Measurements from ENCODE around the gene IMMP2L.

DNA sequence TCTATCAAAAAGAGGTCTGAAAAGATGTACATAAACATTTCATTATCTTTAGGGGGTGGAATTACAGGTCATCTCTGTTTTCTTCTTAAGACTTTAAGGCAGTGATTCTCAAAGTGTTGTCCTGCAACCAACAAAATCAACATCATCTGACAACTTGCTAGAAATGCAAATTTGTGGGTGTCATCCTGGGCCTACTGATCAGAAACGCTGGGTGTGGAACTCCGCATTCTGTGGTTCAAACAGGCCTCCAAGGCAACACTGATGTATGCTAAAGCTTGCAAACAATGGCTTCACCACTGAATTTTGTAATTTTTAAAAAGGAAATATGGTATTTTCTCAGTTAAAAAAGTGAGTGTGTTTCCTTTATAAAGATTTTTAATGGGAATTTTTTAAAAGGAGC lies 873.4 kb downstream of the IMMP2L start:
- TF ChIP-seq EZH2 (IDR thresholded peaks at IDR 0.05; ENCODE audit: insufficient read depth, poor library complexity, severe bottlenecking) = no peak
- TF ChIP-seq EZH2phosphoT487 (IDR thresholded peaks at IDR 0.05; ENCODE audit: insufficient read depth, low read depth) = no peak

All from GM23248 (cell line).